Upper lobe of left lung (tissue), 4 donors: ENCODE measurements around the gene VOPP1.

ENCODE experiments used
- CTCF ChIP-seq, 6 experiments: fragments of 450-650 bp in 4 of 6; fragments of 200-600 bp in 2 of 6; sonication (generic) in 2 of 6; IDR thresholded peaks; one replicate each; pipeline ENCODE4 v1.5.1; 2016 to 2019; ENCODE audit warnings: antibody characterized with exemption in 6 of 6
- POLR2A ChIP-seq, 4 donors: fragments of 450-650 bp; IDR thresholded peaks; one replicate each; pipeline ENCODE4 v1.5.1; 2016 to 2017; ENCODE audit warnings: antibody characterized with exemption in 4 of 4, mild to moderate bottlenecking in 2 of 4
- POLR2AphosphoS5 ChIP-seq, 2 donors: sonication (generic); formaldehyde crosslinking; IDR thresholded peaks; one replicate each; pipeline ENCODE4 v1.5.1; 2017; ENCODE audit warnings: antibody characterized with exemption in 2 of 2

DNA sequence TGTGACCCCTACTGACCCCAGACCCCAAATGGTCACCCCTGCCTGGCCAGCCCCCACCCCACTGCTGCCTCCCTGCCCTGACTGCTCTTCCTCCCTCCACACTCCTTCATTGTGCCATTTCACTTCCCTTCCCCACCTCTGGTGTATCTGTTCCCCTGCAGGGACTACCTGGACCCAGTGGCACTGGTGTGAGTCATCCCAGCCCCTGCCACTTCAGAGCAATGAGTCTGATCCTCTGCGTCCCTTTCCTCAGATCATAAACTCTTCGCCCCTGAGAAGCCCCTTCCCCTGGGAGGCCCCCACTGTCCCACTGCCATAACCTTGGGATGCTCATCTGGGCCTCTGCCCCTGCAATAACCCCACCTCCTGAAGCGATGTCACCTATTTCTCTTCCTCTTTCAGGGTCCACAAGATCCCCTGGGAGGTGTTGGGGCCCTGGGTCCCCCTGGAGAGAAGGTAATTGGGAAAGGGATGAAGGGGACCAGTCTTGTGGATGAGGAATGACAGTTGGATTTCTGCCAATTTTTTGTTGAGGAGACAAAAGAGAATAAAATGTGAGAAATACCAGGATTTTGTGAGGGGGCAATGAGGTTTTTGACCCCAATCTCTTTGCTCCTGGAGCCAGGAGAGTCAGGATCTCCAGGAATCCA is 19.1 kb upstream of the VOPP1 start:
- TF ChIP-seq CTCF (IDR thresholded peaks at IDR 0.05) = no peak
- no peak for TF ChIP-seq POLR2AphosphoS5 (IDR thresholded peaks at IDR 0.05)
- TF ChIP-seq POLR2A (IDR thresholded peaks at IDR 0.05) = no peak
